H1 (cell line): ENCODE measurements around the gene WEE2. TPM values are rescaled to one million over a fixed set of nuclear protein-coding genes. Genes with fewer than 3 reads are reported as not detected.

Experiments
- GABPA ChIP-seq: IDR thresholded peaks from 2 replicates; pipeline ENCODE4 v1.6.1; 2011; ENCODE audit warnings: mild to moderate bottlenecking, low read length, moderate library complexity, borderline replicate concordance; ENCODE audit not compliant: insufficient read depth
- JUN ChIP-seq: IDR thresholded peaks from 2 replicates; pipeline ENCODE4 v1.6.1; 2011; ENCODE audit warnings: low read depth, mild to moderate bottlenecking, improper control_type of control experiment, low read length
- SP1 ChIP-seq: IDR thresholded peaks from 2 replicates; pipeline ENCODE4 v1.6.1; 2011; ENCODE audit warnings: low read depth, low read length
- SRF ChIP-seq: IDR thresholded peaks from 2 replicates; pipeline ENCODE4 v1.6.1; 2011; ENCODE audit warnings: mild to moderate bottlenecking, low read depth, low read length, moderate library complexity
- polyA plus RNA-seq, 7 experiments: library from polyadenylated mRNA; depleted of rRNA in 3 of 7; stranded (reverse) in 5 of 7; unstranded in 2 of 7; fragments of >200 nt in 5 of 7; fragments of 200-250 nt in 2 of 7; gene quantifications; 1 replicate in 5 of 7; 2 replicates in 1 of 7; 4 replicates in 1 of 7; pipeline versions ENCODE4 v1.2.1 to v1.2.3, GENCODE V29; 2011 to 2013; ENCODE audit warnings: missing spikeins in 2 of 7, mixed read lengths in 2 of 7
- total RNA-seq: library from RNA; stranded (reverse); fragmentation: NEBNext Ultra II Directional; extraction: Animal tissue kit (Norgen Biotek cat#: 25700); gene quantifications from 2 replicates; pipeline ENCODE4 v1.2.1, GENCODE V29; 2021
- TF ChIP-seq, protein P1 (sequence below), 3 experiments: IDR thresholded peaks; 1 replicate in 2 of 3; 2 replicates in 1 of 3; pipeline versions ENCODE4 v1.5.1 to v1.6.1; 2011; ENCODE audit warnings: low read length in 3 of 3, mild to moderate bottlenecking in 3 of 3, inconsistent platforms in 2 of 3, low read depth in 1 of 3, moderate library complexity in 1 of 3; ENCODE audit not compliant: insufficient read depth in 1 of 3; ENCODE audit errors: control extremely low read depth in 1 of 3

Gene WEE2
- total and polyA plus RNA-seq, 2 of the 8 experiments (the other 6 are each of a cell fraction or from before 2014, with no cell fraction given) = 0.02 TPM; not detected in 1

DNA sequence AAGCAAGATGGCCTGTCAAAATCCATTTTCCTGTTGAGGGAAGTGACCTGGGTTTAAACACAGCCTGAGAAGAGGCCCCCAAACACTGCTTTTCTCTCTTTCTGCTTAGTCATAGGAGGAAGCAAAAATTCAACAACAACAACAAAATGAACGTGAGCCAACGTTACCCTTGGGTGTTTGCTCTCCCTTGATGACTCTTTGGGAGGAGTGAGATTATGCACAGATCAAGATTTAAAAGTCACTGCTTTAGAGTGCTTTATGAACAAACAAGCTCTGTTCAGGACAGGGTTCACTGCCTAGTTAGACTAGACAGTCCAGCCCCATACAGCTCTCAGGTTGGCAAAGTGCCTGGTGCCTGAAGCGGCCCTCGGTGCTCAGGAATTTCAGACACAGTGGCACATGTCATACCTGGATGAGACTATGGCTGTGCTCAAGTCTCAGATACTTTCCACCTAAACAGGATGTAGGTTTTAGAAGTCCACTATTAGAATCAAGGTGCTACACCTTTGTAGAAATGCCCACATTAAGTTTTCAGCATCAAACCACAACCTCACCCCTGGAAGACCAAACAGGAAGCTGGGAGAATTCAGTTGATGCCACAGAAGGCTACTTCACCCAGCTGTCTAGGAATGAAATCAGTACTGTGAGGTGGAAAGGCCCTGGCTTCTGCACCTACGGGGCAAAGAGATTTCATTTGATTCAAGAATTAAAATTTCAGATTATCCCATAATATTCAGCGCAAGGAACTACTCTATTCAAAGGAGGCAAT, 44.9 kb upstream of the WEE2 start (continued):
- TF ChIP-seq, protein P1, sequence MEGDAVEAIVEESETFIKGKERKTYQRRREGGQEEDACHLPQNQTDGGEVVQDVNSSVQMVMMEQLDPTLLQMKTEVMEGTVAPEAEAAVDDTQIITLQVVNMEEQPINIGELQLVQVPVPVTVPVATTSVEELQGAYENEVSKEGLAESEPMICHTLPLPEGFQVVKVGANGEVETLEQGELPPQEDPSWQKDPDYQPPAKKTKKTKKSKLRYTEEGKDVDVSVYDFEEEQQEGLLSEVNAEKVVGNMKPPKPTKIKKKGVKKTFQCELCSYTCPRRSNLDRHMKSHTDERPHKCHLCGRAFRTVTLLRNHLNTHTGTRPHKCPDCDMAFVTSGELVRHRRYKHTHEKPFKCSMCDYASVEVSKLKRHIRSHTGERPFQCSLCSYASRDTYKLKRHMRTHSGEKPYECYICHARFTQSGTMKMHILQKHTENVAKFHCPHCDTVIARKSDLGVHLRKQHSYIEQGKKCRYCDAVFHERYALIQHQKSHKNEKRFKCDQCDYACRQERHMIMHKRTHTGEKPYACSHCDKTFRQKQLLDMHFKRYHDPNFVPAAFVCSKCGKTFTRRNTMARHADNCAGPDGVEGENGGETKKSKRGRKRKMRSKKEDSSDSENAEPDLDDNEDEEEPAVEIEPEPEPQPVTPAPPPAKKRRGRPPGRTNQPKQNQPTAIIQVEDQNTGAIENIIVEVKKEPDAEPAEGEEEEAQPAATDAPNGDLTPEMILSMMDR (IDR thresholded peaks at IDR 0.05; ENCODE audit: control extremely low read depth in 1 of 3, insufficient read depth in 1 of 3, low read depth in 1 of 3, low read length in 3 of 3) = no peak
- TF ChIP-seq SRF (no peak), JUN (no peak), SP1 (no peak), GABPA (no peak)
